ENCODE results near the gene TMPRSS3. TPM values are rescaled to one million over a fixed set of nuclear protein-coding genes. Genes with fewer than 3 reads are reported as not detected.
A peak's percentile ranks its signal among the peaks of the same experiment; 100 is the strongest.

Gene TMPRSS3
- total RNA-seq, 1 donor from 2014 or later, result 4.1 TPM

GRCh38 chr21:42369821-42370220, 26.0 kb downstream of the TMPRSS3 start:
- Histone ChIP-seq H3K4me3 (no peak overlapping the region), H3K4me1 (no peaks in the 10 kb centered on the region), H3K36me3 (no peaks in the 10 kb centered on the region), H3K9me3 (no peaks in the 10 kb centered on the region), H3K27ac (no peak overlapping the region), H3K27me3 (no peaks in the 10 kb centered on the region)
- DNase-seq, result no peak
- ATAC-seq, result no peak
- TF ChIP-seq, protein P1, sequence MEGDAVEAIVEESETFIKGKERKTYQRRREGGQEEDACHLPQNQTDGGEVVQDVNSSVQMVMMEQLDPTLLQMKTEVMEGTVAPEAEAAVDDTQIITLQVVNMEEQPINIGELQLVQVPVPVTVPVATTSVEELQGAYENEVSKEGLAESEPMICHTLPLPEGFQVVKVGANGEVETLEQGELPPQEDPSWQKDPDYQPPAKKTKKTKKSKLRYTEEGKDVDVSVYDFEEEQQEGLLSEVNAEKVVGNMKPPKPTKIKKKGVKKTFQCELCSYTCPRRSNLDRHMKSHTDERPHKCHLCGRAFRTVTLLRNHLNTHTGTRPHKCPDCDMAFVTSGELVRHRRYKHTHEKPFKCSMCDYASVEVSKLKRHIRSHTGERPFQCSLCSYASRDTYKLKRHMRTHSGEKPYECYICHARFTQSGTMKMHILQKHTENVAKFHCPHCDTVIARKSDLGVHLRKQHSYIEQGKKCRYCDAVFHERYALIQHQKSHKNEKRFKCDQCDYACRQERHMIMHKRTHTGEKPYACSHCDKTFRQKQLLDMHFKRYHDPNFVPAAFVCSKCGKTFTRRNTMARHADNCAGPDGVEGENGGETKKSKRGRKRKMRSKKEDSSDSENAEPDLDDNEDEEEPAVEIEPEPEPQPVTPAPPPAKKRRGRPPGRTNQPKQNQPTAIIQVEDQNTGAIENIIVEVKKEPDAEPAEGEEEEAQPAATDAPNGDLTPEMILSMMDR (IDR thresholded peaks at IDR 0.05), result no peak
- intact Hi-C loops (cut with DNase I), result no loop called here

- no peak for ATAC-seq
- DNase-seq, result no peak
Measured at GRCh38 chr21:42367367-42368165, 28.3 kb downstream of the TMPRSS3 start.

DNA sequence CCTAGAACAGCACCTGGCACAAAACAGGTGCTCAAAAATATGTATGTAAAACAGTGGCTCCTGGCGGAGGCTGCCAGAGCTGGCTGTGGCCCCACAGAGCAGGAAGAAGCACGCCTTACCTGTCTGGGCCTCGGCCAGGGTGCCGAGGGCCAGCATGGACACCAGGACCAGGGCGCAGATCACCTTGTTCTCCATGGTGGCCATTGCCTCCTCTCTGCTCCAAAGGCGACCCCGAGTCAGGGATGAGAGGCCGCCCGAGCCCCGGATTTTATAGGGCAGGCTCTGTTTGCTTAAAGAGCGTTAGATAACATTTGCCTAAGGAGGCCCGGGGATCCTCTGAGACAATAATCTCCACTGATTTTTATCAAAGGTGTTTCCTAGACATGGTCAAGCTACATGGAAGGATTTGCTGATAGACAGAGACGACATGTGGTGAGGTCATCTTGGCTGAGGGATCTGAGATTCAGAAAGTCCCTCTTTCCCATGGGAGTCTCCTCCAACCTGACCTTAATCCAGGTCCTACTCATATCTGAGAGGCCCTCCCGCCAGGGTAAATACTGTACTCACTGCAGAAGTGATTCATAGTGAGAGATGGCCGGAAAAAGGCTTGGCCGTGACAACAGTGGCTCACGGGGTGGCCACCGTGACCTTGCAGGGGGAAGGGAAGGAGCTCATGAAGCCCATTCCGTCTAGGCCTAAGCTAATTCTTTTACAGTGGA, 29.4 kb downstream of the TMPRSS3 start, which contains the start of gene TFF1:
Gene TFF1 (minus strand): TSS at position 244 of the 719 bp plus-strand sequence. CDS start 40 bp downstream, at position 204.
- H3K9me3 ChIP-seq, result no peaks in the 10 kb centered on the region
- no peaks in the 10 kb centered on the region for H3K4me1 ChIP-seq
- H3K36me3 ChIP-seq, result no peaks in the 10 kb centered on the region
- ATAC-seq (peak; percentile 8), DNase-seq (no peak)
- intact Hi-C loops (cut with DNase I), result no loop called here
- H3K27ac ChIP-seq, result no peak within 1 kb of the TSS
- H3K27me3 ChIP-seq, result peaks cover 9% of the 10 kb centered on the region
- TF ChIP-seq, protein P1 (IDR thresholded peaks at IDR 0.05), result no peak
- no peak within 1 kb of the TSS for H3K4me3 ChIP-seq

More at GRCh38 chr21:42367367-42368165, 28.3 kb downstream of the TMPRSS3 start:
- H3K27ac ChIP-seq, result no peak overlapping the region
- intact Hi-C loops (cut with DNase I), result no loop called here
- H3K4me3 ChIP-seq, result no peak overlapping the region
- TF ChIP-seq, protein P1 (IDR thresholded peaks at IDR 0.05), result no peak
- no peaks in the 10 kb centered on the region for H3K36me3 ChIP-seq
- H3K4me1 ChIP-seq, result no peaks in the 10 kb centered on the region
- no peaks in the 10 kb centered on the region for H3K9me3 ChIP-seq
- H3K27me3 ChIP-seq, result peaks cover 9% of the 10 kb centered on the region

DNA sequence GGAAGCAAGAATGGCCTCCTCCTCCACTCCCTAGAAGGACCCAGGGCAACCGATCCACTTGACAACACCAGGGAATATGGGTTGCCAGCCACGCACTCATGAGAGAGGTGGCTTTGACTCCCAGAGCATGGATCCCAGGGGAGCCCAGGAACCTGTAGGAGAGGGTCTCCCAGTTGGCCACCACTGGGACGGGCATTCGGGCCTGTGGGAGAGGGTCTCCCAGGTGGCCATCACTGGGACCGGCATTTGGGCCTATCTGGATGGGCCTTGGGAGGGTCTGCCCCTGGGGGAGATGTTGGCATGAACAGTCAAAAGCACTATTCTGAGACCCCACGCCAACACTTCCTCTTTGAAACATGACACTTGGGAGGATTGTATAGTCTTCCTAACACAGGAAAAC, 30.1 kb downstream of the TMPRSS3 start:
- no peak overlapping the region for H3K27ac ChIP-seq
- ATAC-seq (no peak), DNase-seq (no peak)
- H3K27me3 ChIP-seq, result peaks cover 9% of the 10 kb centered on the region
- H3K9me3 ChIP-seq, result no peaks in the 10 kb centered on the region
- no peaks in the 10 kb centered on the region for H3K4me1 ChIP-seq
- intact Hi-C loops (cut with DNase I), result no loop called here
- no peak overlapping the region for H3K4me3 ChIP-seq
- TF ChIP-seq, protein P1 (IDR thresholded peaks at IDR 0.05), result no peak
- H3K36me3 ChIP-seq, result no peaks in the 10 kb centered on the region

GRCh38 chr21:42364304-42364865, 31.5 kb downstream of the TMPRSS3 start:
- H3K9me3 ChIP-seq, result no peaks in the 10 kb centered on the region
- no peaks in the 10 kb centered on the region for H3K36me3 ChIP-seq
- ATAC-seq, result no peak
- intact Hi-C loops (cut with DNase I), result no loop called here
- no peak overlapping the region for H3K27ac ChIP-seq
- H3K27me3 ChIP-seq, result peaks cover 9% of the 10 kb centered on the region
- DNase-seq, result no peak
- H3K4me1 ChIP-seq, result no peaks in the 10 kb centered on the region
- TF ChIP-seq, protein P1 (IDR thresholded peaks at IDR 0.05), result no peak
- no peak overlapping the region for H3K4me3 ChIP-seq

Data from upper lobe of right lung (tissue), 1 donor.